Measurements from ENCODE around the gene TLR9.
"Not testable (repeated sequence)": the region's sequence is repeated elsewhere in the genome, so short reads cannot be mapped to it uniquely, and the experiment has no call there.

Gene TLR9, protein sequence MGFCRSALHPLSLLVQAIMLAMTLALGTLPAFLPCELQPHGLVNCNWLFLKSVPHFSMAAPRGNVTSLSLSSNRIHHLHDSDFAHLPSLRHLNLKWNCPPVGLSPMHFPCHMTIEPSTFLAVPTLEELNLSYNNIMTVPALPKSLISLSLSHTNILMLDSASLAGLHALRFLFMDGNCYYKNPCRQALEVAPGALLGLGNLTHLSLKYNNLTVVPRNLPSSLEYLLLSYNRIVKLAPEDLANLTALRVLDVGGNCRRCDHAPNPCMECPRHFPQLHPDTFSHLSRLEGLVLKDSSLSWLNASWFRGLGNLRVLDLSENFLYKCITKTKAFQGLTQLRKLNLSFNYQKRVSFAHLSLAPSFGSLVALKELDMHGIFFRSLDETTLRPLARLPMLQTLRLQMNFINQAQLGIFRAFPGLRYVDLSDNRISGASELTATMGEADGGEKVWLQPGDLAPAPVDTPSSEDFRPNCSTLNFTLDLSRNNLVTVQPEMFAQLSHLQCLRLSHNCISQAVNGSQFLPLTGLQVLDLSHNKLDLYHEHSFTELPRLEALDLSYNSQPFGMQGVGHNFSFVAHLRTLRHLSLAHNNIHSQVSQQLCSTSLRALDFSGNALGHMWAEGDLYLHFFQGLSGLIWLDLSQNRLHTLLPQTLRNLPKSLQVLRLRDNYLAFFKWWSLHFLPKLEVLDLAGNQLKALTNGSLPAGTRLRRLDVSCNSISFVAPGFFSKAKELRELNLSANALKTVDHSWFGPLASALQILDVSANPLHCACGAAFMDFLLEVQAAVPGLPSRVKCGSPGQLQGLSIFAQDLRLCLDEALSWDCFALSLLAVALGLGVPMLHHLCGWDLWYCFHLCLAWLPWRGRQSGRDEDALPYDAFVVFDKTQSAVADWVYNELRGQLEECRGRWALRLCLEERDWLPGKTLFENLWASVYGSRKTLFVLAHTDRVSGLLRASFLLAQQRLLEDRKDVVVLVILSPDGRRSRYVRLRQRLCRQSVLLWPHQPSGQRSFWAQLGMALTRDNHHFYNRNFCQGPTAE

DNA sequence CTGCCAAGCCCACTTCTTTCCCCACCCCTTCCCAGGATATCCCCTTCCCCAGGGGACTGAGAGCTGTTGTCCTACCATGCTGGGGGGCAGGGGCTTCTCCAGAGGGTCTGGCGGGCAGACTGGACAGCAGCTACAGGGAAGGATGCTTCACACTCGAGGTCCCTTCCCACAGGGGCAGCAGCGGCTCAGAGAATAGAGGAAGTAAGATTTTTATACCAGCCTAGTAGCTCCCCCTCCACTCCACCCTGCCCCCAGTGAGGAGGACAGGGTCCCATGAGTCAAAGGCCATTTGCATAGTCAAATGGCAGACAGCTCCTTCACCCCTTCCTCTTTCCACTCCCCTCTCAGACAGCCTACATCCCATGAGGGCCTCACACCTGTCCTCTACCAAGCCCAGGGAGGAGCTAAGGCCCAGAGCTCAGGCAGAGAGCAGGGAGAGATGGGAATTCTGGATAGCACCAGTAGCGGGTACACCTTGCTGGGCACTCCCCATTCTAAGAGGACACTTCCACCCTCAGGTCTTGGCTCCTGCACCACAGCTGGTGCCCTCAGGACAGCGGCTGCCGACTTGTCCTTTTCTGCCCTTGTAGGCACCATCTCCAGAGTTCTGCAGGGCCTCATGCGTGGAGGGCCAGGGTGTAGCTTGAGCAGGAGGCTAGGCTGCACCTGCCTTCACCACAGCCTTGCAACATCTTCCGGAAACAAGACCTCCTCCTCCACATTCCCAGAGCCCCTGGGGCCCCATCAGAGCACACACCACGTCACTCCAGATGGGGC lies at the start of gene TLR9:
TLR9 (minus strand) TSS at position 194 of the 777 bp plus-strand sequence; CDS start at position 78, 116 bp downstream.
- DNase-seq, result no peak

GRCh38 chr3:52274781-52275180 lies 49.3 kb upstream of the TLR9 start:
- DNase-seq, result not testable (repeated sequence)

- DNase-seq, result no peak
These were observed 47.4 kb upstream of the TLR9 start for GRCh38 chr3:52272831-52273230.

DNA sequence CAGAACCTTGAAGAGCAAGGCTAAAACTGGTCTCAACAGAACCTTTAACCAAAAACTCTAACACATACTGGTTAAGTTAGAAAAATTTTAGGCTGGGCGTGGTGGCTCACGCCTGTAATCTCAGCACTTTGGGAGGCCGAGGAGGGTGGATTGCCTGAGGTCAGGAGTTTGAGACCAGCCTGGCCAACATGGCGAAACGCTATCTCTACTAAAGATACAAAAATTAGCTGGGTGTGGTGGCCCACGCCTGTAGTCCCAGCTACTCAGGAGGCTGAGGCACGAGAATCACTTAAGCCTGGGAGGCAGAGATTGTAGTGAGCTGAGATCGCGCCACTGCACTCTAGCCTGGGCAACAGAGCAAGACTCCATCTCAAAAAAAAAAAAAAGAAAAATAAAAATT lies 46.7 kb upstream of the TLR9 start:
- DNase-seq, result not testable (repeated sequence)

DNA sequence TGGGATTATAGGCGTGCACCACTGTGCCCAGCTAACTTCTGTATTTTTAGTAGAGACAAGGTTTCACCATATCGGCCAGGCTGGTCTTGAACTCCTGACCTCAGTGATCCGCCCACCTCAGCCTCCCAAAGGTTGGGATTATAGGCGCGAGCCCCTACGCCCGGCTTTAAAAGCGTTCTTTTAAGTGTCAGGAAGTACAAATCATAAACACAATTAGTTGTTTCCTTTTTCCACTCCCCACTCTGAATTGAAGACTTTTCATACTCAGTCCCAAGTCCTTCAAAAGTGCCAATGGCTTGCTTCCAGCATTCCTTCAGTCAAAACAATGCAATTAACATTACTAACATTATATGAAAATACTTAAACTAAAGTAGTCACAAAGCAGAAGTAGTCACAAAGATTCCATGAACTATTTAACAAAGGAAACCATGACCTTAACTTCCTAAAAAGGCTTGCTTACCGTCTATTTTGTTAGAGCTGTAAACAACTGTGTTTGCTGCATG lies 44.9 kb upstream of the TLR9 start:
- DNase-seq, result no peak

GRCh38 chr3:52269776-52270175 lies 44.3 kb upstream of the TLR9 start:
- no peak for DNase-seq

DNA sequence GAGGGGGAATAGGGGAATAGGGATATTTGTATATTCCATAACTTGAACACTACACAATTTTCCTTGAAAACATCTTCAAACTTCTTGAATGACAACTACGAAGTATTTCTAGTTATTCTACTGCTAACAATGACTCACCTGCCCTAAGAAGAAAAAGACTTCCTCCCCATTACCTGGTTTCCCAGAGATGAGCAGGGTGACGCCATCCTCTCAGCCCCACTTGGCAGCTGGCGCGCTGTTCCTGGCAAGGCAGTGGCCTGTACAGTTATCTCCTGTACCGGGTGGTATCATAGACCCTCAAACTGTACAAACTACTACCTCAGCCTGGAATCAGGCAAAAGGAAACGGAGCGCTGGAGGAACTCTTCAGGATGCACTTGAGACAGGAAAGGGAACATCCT lies 42.6 kb upstream of the TLR9 start:
- peak in 1 of 4 experiments; percentile 55 for DNase-seq

DNA sequence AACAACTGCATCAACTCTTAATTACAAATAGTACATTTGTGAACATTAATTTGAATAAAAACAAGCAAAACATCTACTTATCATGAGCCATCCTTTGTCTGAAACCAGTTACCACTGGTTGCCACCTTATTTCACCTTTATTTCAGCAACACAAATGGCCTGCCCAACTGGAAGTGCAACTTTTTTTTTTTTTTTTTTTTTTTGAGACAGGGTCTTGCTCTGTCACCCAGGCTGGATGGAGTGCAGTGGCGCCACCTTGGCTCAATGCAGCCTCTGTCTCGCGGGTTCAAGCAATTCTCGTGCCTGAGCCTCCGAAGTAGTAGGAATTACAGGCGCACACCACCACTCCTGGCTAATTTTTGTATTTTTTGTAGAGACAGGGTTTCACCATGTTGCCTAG lies 39.9 kb upstream of the TLR9 start:
- no peak for DNase-seq

DNA sequence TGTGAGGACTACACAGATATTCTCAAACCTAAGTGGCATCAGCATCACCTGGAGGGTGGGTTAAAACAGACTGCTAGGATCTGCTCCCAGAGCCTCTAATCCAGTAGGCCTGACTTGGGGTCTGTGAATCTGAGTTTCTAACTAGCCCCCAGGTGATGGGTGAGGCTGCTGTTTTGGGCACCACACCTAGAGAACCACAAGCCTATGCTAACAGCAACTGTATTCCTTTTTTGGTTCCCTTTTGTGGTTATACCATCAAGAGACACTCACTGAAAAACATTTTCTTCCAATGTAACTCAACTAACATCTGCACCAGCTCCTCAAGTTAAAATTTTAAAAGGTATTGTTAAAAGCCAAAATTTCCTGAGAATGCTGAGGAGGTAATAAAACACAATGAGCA lies 37.0 kb upstream of the TLR9 start:
- DNase-seq, result no peak

- DNase-seq, result no peak
These were observed 34.0 kb upstream of the TLR9 start for GRCh38 chr3:52259448-52259847.

DNA sequence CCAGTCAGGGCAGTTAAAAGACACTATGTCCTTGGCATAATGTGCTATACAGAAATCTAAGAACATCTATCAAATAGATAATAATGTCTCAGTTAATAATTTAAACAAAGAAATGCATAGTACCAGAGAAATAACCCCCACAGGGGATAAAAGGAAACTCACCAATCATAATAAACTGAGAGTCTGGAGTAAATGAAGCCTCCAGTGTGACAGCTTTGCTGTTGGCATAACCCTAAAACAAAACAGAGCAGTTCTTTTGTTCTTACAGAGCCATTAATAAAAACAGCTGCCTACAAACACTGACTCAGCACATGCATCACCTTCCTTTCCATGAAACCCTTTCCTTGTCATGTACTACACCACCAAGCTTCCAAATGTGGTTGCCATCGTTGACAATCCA lies 33.6 kb upstream of the TLR9 start:
- DNase-seq, result no peak

DNA sequence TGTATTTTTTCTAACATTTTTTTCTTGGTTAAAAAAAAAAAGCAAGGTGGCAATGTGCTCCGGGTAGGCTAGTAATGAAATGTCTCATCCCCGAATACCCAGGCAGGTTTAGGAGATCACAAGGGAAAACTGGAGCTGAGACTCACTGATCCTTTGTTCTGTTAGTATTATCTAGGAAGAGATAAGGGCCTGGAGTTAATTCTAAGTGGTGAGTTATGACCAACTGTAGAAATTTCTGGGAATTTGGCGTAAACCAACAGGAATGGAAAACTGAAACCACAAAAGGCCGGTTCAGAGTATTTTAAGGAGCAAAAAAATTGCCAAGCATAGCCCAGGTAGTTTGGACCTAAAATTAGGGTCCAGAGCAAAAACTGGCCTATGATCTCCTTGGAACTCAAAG lies 32.5 kb upstream of the TLR9 start:
- no peak for DNase-seq

- DNase-seq, result no peak
These were observed 31.2 kb upstream of the TLR9 start for GRCh38 chr3:52256622-52257021.

- DNase-seq, result no peak
These were observed 30.7 kb upstream of the TLR9 start for GRCh38 chr3:52256159-52256558.

DNA sequence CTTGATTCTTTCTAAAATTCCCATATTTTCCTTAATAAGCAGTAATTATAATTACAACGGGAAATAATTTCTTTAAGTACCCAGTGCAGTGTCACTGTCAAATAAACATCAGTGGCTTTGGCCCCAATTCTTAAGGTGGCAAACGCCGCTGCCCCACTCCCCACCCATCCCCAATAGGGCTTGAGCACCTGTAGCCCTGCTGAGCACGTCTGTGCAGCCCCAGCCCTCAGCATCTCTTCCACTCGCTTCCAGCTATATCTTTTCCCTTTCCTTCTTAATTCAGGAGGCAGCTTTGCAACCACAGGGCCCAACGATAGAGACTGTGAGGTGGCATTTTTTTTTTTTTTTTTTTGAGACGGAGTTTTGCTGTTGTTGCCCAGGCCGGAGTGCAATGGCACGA lies 29.2 kb upstream of the TLR9 start:
- DNase-seq, result no peak

DNA sequence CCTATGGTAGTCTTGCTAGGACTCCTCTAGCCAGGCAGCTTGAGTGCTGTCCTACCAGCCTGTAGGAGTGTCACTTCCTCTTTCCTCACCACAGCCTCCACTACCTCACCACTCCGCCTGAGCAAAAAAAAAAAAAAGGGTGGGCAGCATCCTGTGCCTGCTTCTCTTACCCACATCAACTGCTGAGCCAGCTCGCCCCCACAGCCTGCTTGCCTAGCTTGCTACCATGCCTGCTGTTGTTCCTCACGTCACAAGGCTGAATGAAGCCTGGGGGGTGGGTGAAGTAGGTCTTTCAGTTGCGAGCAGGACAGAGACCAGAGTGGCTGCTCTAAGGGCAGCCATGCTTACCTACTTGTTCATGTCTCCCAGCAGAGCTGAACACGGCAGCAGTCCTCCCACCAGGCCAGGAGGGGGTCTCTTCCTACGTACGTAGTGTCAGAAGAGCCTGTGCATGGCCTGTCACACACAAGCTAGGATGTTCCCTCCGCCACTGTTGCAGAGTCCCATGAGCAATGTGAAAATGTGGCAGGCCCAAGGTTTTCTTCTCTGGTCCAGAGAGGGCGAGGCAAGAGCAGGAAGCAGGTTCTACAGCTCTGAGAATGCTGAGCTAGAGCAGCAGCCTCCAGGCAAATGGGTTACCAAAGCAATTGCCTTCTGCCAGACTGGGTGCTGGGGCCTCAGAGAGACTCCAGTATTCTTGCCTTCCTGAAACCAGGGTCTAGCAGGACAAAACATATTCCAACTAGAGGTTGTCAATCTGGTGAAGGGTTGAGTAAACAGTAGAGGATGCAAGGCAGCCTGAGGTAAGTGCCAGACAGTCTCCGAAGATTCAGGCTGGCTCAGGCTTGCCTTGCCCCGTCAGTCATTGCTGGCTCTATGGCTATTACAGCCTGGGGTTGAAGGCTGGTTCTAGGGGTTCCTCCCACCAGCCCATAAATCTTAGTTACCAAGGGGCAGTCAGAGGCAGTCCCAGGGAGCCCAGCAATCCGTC lies 28.2 kb upstream of the TLR9 start:
- peak in 2 of 4 experiments; percentile 55 to 76 for DNase-seq

GRCh38 chr3:52250122-52250521 lies 24.7 kb upstream of the TLR9 start:
- DNase-seq, result no peak

GRCh38 chr3:52249683-52250082 lies 24.2 kb upstream of the TLR9 start:
- no peak for DNase-seq

GRCh38 chr3:52248816-52249547 lies 23.5 kb upstream of the TLR9 start:
- DNase-seq, result peak in 2 of 4 experiments; percentile 20 to 39

GRCh38 chr3:52248165-52248541 lies 22.7 kb upstream of the TLR9 start:
- DNase-seq, result no peak
